ENCODE results near the gene PPP1R1B.

PPP1R1B gene

DNA sequence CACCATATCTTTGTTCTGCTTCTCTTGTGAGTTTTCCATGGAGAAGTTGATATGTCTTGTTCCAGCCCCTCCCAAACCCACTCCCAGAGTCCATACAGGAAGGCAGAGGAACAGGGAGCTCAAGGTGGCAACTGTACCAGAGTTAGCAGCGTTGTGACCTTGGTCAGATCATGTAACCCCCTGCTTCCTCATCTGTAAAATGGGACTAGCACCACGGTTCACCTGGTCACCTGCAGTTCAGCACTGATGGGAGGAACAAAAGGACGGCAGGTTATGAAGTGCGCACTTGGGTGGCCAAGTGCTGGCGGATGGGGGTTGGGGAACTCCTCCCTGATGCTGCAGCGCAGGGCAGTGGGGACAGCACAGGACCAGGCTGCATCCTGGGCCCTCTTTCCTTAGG is 11.3 kb upstream of the PPP1R1B start:
- DNase-seq (ENCODE audit: low spot score) = no peak

DNA sequence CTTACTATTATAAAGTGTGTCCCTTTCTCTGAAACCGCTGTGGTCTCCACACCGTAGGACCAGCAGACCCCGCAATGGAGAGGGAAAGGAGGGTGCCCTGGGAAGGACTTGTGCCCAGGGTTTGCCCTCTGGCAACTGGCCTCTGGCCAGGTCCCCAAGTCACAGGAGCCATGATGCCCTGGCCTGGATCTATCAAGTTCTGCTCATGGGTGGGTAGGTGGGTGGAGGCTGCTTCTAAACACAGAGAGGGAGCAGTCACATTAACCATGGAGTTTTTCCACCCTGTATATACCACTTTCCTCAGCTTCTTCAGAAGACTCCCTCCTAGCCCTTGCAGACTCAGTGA is 9.7 kb upstream of the PPP1R1B start:
- DNase-seq (ENCODE audit: low spot score) = no peak

DNA sequence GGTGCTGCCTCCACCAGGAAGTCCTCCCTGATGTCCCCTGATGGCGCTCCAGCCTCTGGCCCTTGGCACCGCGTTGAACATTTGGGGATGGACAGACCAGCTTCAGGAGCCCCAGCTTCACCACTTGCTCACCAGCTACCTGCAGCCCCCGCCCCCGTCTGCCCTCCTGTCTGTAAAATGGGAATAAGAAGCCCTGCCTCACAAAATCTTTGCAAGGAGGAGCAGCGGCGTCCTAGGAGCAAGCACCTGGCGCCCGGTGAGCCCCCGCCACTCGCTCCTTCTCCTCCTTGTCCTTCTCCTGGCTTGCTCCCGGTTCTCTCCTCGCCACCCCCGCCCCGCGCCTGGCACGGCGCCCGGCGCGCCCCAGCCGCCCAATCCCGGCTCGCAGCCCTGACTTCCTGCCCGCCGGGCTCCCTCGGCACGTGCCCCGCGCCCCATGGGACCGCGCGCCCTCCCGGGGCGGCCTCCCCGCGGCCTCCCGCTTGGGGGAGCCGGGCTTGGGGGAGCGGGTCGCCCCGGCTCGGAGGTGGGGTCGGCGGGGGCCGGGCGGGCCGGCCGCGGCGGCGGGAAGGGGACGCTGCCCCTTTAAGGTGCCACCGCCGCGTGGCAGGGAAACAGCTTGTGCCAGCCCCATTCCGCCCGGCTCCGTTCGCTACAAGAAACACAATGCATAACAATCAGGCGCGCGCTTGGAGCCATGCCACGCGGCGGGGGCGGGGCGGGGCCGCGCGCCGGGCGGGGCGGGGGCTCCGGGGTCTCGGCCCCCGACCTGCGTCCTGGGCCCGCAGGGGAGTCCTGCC is 9.1 kb upstream of the PPP1R1B start:
- no peak for DNase-seq (ENCODE audit: low spot score)

DNA sequence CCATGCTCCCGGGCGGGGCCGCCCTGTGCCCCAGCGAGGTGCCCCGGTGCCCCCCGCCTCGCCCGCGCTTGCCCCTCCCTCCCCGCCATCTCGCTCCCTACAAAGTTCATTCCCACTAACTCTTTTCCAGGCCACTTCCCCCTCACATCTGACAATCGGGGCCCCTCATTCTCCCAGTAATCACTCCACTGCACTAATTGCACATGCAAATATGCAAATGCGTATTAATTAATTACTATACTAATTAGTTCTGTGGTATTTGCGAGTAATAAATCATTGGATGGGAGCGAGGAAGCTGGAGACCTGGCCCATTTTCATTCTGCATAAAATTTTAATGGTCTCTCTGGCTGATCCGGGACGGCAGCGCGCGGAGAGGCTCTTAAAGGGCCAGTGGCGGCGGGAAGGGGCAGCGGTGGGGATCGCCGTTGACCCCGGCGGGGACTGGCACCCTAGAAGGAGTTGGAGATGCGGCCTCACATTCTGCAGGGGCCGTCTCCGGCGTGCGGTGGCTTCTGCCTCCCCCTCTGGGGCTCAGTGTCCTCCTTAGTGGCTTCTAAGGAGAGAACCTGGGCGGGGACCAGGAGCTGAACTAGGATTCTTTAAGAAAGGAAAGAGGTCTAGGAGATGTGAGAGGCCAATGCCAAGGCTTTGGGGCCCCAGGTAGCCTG is 8.4 kb upstream of the PPP1R1B start:
- no peak for DNase-seq (ENCODE audit: low spot score)

DNA sequence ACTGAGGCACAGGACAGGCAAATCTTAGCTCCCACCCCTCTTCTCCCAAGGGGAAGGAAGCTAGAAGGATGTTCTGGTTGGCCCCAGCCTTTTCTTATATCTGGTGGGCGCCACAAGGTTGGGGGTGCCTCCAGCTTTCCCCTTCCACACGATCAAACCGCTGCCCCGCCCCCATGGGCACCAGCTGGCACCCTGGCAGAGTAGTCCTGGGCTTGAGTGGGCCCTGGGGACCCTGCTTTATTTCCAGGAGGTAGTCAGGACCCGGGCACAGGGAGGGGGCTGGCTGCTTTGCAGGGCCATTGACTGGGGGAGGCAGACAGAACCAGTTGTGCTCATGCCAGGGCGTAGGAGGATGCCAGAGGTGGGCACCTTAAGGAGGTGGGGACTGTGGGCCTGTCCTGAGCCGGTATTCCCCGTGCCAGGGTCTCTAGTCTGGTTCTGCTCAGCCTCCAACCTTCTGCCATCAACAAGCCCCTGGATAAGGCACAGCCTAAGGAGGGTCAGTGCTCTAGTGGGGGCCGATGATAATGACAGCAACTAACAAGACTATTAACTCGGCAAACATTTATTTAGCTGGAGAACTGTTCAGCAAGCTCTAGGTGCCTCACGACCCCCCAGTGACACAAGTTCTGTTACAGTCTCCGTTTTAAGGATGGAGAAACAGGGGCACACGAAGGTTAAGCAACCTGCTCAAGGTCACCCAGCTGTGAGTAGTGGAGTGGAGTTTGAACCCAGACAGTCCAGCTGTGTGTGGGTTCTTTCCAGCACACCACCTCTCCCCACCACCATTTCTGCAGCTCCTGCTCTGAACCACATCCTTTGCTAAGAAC is 7.6 kb upstream of the PPP1R1B start:
- DNase-seq (ENCODE audit: low spot score) = no peak

DNA sequence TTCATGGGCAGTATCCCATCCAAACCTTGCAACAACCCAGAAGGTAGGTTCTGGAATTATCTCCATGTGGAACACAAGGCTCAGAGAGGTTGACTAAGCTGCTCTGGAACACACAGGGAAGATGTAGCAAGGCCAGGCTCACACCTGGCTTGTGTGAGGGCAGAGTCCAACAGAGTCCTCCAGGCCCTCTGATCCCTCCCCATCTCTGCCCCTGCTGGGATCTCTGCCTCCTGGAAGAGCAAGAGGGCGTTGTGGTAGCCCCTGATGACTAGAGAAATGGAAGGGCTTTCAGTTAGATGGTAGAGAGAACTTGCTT is 7.0 kb upstream of the PPP1R1B start:
- DNase-seq (ENCODE audit: low spot score) = no peak

DNA sequence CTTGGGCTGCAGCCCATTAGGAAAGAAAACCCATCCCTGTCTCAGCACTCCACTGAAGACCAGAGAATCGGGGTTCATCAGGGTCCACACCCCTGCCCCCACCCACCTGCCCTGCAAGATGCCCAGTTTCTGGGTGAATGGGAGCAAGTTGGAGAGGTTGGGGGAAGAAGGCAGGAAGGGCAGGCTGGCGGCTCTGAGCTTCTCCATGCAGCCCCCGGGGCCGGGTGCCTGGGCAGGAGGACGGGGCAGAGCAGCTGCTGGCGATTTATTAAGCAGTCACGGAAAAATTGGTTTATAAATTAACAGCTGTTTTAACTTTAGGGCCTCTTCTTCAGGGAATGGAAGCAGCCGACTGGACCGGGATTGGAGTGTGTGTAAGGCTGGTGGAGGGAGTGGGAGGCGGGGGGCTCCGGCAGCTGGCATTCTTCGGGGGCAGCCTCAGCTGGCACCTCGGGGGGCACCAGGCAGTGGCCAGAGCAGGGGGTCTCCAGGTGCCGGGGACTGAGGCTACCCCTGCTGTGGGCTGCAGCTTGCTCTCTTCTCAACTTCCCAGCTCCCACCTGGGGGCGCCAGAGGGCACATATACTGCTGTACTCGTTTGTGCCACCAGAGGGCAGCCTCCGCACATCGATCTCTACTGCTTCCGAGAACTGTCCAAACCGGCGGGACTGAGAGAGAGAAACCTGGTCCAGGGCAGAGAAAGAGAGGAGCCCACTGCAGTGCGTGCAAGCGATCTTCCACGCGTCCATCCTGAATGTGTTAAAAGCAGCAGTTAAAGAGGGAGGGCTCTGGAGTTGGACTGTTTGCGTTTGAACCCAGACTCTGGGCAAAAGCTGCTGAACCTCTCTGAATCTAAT is 5.0 kb upstream of the PPP1R1B start:
- peak; percentile 84 for DNase-seq (ENCODE audit: low spot score)

DNA sequence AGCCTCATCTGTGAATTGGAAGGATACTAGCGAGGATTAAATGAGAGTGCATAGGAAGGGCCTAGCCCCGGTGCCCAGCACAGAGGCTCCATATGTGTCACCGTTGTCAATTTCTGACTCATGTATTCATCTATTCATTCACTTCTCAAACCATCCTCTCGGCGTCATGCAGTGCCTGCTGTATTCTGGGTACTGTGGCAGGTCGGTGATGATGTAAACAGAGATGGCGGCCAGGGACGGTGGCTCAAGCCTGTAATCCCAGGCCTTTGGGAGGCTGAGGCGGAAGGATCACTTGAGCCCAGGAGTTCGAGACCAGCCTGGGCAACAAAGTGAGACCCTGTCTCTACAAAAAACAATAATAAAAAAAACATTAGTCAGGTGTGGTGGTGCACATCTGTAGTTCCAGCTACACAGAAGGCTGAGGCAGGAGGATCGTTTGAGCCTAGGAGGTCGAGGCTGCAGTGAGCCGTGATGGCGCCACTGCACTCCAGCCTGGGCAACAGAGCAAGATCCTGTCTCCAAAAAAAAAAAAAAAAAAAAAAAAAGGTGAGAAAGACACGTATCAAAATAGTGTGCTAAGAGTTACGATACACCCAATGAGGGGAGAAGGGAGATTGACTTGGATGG is 4.3 kb upstream of the PPP1R1B start:
- no peak for DNase-seq (ENCODE audit: low spot score)

DNA sequence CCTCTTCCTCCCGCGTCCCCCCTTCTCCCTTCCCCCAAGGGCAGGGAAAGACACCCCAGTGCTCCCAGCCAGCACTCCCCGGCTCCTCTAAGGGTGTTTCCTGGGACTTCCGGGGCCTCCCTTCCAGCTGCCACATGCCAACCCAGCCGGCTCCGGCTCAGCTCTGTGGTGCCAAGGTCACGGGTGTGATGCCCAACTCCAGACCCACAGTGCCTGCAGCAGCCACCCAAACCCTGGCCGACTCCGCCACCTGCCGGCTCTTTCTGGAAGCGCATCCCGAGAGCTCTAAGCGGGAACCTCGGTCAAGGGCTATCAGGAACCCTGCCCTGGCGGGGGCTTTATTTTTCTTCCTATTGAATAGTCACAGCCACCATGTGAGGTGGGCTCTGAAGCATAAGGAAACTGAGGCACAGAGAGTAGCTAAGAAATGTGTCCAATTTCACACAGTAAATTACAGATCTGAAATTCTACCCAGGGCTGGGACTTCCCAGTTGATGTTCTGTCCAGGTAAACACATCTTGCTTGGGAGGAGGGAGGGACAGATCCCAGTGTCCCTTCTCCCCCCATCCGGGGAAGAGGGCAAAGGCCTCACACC is 3.3 kb upstream of the PPP1R1B start:
- peak; percentile 81 for DNase-seq (ENCODE audit: low spot score)

DNA sequence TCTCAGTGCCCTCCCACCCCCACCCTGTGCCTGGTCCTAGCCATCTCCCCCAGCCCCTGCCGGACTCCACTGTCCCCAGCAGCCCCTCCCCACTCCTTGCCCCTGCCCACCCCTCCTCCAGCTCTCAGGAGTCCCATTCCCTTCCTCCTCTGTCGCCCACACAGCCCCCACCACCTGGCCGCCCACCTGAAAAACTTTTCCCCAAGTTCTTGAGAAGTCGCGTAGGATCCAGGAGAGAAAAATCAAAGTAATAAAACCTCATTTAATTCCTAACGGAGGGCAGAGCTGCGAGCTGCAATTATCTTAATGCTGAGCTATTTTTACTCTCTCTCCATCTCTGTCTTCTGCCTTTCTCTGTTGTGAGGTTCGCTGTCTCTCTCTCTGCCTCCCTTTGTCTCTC is 2.4 kb upstream of the PPP1R1B start:
- DNase-seq (ENCODE audit: low spot score) = no peak

DNA sequence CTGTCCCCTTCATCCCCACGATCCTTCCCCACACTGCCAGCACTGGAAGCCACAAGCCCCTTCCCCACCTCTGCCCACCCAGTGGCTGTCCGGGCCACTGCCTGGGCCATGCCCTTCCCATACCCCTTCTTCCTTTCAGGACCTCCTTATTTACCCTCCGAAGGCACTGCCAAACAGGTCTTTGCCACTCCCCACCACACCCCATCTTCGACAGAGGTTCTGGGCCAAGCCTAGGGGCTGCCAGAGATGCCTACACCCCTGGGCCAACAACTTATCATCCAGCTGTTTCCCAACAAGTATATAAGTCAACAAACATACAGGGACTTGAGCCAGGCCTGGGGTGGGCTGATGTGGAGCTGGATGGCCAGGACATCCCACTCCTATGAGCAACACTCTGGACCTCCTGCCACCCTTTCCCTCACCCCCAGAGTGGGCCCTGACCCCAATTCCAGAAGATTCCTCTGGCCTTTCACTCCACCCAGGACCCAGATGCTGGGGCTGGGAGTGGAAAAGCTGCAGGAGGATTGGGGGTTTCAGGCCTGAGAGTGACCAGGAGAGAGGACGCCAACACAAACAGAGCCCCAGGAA is 1.5 kb upstream of the PPP1R1B start:
- DNase-seq (ENCODE audit: low spot score) = no peak

DNA sequence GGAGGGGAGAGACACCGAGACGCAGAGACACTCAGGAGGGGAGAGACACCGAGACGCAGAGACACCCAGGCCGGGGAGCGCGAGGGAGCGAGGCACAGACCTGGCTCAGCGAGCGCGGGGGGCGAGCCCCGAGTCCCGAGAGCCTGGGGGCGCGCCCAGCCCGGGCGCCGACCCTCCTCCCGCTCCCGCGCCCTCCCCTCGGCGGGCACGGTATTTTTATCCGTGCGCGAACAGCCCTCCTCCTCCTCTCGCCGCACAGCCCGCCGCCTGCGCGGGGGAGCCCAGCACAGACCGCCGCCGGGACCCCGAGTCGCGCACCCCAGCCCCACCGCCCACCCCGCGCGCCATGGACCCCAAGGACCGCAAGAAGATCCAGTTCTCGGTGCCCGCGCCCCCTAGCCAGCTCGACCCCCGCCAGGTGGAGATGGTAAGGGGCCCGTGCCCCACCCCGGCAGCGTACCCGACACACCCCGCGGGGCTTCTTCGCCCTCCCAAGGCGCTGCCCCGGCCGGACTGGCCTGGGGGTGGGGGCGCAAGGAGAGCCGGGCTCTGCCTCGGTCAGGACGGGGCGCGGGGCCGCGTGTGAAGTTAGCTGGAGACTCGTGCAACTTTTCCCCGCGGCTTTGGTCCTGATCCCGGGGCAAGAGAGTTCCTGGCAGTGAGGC is 427 bp downstream of the PPP1R1B start:
- DNase-seq (ENCODE audit: low spot score) = no peak

DNA sequence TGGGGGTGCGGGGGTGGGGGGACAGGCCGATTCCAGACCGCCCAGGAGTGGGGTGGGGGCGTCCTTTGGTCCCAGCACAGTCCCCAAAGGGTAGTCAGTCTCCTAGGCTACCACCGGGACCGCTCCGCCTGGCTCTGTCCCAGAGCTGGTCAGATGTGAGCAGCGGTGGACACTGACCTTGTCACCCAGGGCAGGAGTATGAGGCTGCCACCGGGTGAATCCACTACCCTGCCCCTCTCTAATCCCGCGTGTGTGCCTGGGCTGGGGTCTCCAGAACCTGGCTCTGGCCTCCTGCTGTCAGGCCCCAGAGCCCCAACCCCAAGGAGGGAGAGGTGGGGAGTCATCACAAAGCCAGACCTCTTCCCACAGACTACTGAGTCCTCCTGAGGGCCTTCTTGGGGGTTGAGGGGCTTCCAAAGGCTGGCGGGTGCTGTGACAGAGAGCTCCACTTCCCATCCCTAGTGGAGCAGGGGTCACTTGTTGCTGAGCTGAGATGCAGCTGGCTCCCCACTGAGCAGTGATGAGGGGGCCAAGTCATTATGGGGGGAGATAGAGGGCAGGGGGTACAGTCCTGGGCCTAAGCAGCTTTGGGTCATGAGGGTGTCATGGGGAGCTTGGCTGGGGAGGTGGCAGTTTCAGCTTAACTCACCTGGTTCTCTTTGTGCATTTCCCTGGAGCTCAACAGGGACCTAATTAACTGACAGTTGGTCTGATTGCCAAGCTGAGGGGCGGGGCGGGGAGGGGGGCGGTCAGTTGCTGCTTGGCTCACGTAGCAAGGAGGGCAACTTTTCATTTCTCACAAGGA is 1.2 kb downstream of the PPP1R1B start:
- no peak for DNase-seq (ENCODE audit: low spot score)

DNA sequence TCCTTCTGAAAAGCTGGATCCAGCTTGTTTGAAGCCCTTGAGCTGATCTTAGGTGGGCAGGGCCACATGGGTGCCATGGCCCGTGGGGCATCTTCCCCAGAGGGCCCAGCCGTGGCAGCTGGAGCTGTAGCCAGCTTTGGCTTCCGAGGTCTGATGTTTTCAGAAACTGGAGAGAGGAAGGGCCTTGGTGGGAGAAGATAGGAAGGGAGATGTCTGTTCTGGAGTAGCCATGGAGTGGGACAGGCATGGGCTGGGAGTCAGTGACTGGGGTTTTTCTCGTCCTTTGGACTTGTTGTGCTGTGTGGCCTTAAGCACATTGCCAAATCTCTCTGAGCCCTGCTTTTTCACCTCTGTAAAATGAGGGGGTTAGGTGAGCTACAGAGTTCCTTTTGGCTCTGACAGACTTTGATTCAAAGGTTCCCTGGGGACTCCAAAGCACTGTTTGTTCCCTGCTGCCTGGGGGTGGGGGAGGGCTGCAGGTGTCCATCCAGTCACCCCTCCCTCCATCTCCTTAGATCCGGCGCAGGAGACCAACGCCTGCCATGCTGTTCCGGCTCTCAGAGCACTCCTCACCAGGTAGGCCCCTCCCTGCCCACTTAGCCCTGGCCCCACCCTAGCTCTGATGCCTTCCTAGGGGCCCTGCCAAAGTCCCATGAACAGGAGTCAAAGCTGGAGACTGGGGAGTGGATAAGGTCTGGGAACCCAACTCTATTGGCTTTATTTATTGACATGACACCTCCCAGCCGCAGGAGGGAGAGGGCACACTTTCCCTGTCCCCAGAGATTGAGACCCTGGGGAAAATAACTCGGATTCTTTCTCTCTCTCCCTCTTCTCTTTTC is 2.1 kb downstream of the PPP1R1B start:
- DNase-seq (ENCODE audit: low spot score) = no peak

DNA sequence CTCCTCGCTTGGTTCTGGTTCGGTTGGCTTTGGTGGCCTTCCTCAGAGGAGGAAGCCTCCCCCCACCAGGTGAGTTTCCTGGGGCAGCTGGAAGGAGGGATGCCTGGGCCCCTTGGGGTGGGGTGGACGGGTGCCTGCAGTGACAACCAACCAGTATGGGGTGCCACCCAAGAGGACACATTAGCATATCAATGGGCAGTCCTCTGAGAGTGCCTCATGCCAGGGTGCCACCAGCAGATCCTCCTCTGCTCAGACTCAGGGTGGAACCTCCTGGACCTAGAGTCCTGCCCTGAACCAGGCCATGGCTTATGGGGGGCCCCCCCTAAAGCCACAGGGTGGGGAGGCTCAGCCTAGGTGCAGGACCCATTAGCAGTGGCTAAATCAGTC is 2.7 kb downstream of the PPP1R1B start:
- no peak for DNase-seq (ENCODE audit: low spot score)

DNA sequence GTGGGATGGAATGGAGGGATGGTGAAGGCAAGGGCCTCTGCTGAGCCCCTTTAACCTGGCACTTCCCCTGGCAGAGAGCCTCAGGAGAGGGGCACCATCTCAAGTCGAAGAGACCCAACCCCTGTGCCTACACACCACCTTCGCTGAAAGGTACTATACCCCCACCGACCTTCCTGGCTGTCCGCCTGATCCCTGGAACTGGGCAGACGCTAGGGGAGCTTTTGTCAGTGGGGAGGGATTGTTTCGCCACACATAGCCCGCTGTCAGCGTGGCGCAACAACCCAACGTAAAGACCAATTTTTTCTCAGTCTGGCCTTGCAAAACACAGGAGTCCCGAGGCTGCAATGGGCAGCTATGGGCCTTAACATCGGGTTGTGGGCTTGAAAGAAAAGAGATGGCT is 3.1 kb downstream of the PPP1R1B start:
- no peak for DNase-seq (ENCODE audit: low spot score)

DNA sequence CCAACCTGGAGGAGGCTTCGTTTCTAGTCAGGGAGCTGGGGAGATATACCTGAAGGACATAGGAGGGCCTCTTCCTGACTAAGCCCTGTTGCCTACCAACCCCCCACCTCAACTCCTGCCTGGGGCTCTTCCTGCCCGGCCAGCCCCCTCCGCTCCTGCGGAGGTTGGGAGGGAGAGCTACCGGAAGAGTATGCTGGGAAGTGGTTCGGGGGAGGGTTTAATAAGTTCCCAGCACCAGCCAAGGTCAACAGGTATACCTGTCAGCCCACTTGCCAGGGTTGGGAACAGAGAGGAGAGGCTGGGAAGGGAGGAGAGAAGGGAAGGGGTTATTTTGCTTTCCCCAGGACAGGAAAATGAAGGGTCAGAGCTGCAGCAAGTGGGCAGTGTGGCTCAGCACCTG is 4.7 kb downstream of the PPP1R1B start:
- DNase-seq (ENCODE audit: low spot score) = no peak

DNA sequence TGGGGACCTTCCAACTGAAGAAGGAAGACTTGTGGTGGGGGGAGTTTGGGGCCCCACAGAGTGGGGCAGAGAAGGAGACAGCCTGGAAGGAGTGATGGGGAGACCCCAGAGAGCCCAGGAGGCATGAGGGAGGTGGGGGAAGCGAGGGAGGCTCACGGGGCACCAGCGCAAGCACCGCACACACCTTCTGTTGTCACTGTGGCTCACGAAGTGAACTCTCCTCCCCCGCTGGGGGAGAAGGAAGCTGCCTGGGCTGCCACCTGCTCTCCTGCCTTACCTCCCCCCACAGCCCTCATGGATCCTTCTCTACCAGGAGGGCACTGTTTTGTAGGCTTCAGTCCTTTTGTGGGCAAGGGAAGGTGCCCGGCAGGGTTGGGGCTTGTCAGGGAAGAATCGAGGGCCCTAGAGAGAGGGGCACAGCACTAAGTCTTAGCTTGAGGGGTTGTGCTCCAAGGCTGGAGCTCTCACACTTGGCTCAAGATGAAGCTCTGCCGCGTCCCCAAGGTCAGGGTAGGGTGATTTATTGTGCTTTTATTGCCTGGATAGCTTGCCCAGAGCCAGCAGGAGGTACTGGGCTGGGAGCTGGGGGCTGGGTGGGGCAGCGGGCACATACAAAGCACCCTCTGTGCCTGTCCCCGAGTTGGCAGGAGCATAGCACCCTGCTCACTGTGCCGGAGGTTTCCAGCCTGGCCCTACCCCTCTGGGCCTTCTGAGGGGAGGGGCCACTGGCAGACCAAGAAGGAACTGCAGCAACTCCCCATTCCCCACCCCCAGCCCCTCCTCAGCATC is 5.6 kb downstream of the PPP1R1B start:
- no peak for DNase-seq (ENCODE audit: low spot score)

Data from hematopoietic multipotent progenitor cell treated with erythropoietin and hydrocortisone succinate and interleukin-3 and kit ligand, for 15 days (in vitro differentiated cells).